ENCODE measurements around the gene RPS24. TPM values are rescaled to one million over a fixed set of nuclear protein-coding genes. Genes with fewer than 3 reads are reported as not detected.
A peak's percentile ranks its signal among the peaks of the same experiment; 100 is the strongest.
"Not testable (repeated sequence)": the region's sequence is repeated elsewhere in the genome, so short reads cannot be mapped to it uniquely, and the experiment has no call there.

RPS24 gene
- 1,000 to 10,000 TPM; 1,060 to 1,748 TPM for total RNA-seq

DNA sequence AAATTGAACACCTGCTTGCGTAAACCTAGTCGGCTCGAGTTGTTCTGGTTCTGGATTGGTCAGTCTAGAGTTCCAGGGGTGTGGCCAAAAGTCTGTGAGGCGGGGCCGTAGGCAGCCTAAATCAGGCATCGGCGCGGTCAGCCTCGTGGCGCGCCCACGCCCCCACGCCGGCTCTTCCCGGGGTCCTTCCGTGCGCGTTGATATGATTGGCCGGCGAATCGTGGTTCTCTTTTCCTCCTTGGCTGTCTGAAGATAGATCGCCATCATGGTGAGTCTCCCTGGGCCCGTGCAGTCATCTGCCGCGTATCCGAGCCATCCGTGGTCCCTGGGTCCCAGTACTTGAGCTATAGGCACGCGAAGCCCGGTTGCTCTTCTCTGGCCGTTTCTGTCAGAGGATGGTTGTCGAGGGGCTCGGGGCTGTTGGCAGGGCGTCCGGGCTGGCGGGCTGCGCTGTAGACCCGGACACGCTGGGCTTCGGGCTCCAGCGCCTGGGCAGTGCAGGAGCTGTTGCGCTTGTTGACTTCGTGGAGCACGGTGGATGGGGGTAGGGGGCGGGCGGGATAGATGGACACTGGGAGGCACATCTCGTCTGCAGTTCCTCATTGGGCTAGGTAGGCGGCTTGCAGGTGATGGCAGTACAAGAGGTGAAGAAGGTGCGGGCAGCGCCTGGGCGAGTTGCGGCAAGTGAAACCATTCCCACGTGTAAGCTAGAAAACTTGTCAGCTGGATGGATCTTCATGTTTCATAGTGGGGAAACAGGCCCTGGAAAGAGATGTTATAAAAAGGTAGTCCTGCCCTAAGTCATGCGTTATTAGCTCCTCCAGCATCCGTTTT, at the start of gene RPS24:
TSS of gene RPS24 (plus strand) at position 227 of the 834 bp plus-strand sequence. CDS start at position 266, 39 bp downstream.
- Histone ChIP-seq H3K4me3 (peak within 1 kb of the TSS; percentile 79 to 82), H3K27me3 (no peaks in the 10 kb centered on the region), H3K27ac (peak within 1 kb of the TSS; percentile 76 to 81), H3K9me3 (no peaks in the 10 kb centered on the region), H3K36me3 (peaks cover 38% of the 10 kb centered on the region), H3K4me1 (peaks cover 0 to 32% of the 10 kb centered on the region in 2 donors)
- DNase-seq (ENCODE audit: low spot score), result peak; percentile 97
- peak in 1 of 2 donors; percentile 31 for TF ChIP-seq CTCF (IDR thresholded peaks at IDR 0.05)

- H3K36me3 ChIP-seq, result peaks cover 82% of the 10 kb centered on the region
- no peak overlapping the region for H3K27ac ChIP-seq
- DNase-seq (ENCODE audit: low spot score), result no peak
Observed at GRCh38 chr10:77984986-77985385, 48.7 kb upstream of the RPS24 start.

GRCh38 chr10:77987671-77988255, 45.9 kb upstream of the RPS24 start:
- DNase-seq (ENCODE audit: low spot score), result no peak
- Histone ChIP-seq H3K4me3 (no peak overlapping the region), H3K27me3 (no peaks in the 10 kb centered on the region), H3K27ac (peak overlapping the region; percentile 72 to 77), H3K9me3 (no peaks in the 10 kb centered on the region), H3K4me1 (peaks cover 0 to 6% of the 10 kb centered on the region in 2 donors), H3K36me3 (peaks cover 84% of the 10 kb centered on the region)
- no peak for TF ChIP-seq CTCF (IDR thresholded peaks at IDR 0.05)

More at GRCh38 chr10:77984986-77985385, 48.7 kb upstream of the RPS24 start:
- Histone ChIP-seq H3K27me3 (no peaks in the 10 kb centered on the region), H3K4me1 (peaks cover 0 to 6% of the 10 kb centered on the region in 2 donors), H3K9me3 (no peaks in the 10 kb centered on the region), H3K4me3 (no peak overlapping the region)
- no peak for TF ChIP-seq CTCF (IDR thresholded peaks at IDR 0.05)

- H3K36me3 ChIP-seq, result peaks cover 83% of the 10 kb centered on the region
- DNase-seq (ENCODE audit: low spot score), result no peak
- H3K27me3 ChIP-seq, result no peaks in the 10 kb centered on the region
- peak overlapping the region; percentile 73 to 77 for H3K27ac ChIP-seq
- H3K9me3 ChIP-seq, result no peaks in the 10 kb centered on the region
- H3K4me3 ChIP-seq, result no peak overlapping the region
- no peak for TF ChIP-seq CTCF (IDR thresholded peaks at IDR 0.05)
- H3K4me1 ChIP-seq, result peaks cover 0 to 6% of the 10 kb centered on the region in 2 donors
Observed at GRCh38 chr10:77989081-77989724, 44.5 kb upstream of the RPS24 start.

DNA sequence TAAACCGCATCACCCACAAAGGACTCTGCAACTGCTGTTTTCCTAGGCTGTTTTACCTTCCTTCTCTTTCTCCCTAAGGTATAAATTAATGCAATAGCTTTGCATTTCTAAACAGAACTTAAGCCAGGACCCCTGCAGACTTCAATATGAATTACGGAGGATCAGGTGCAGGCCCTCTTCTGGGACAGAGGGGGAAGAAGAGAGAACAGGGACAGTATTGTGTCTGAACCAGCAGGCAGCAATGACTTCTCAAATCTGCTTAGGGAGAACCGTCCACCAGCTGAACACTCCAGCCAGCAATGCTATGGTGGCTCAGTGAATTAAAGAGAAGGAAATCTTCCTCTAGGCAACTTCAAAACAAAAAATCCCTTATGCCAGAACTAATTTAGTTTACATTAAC, 40.0 kb upstream of the RPS24 start:
- no peak overlapping the region for H3K4me3 ChIP-seq
- H3K27ac ChIP-seq, result no peak overlapping the region
- TF ChIP-seq CTCF (IDR thresholded peaks at IDR 0.05), result no peak
- no peaks in the 10 kb centered on the region for H3K27me3 ChIP-seq
- DNase-seq (ENCODE audit: low spot score), result no peak
- peaks cover 51% of the 10 kb centered on the region for H3K36me3 ChIP-seq
- H3K4me1 ChIP-seq, result peaks cover 0 to 3% of the 10 kb centered on the region in 2 donors
- H3K9me3 ChIP-seq, result no peaks in the 10 kb centered on the region

DNA sequence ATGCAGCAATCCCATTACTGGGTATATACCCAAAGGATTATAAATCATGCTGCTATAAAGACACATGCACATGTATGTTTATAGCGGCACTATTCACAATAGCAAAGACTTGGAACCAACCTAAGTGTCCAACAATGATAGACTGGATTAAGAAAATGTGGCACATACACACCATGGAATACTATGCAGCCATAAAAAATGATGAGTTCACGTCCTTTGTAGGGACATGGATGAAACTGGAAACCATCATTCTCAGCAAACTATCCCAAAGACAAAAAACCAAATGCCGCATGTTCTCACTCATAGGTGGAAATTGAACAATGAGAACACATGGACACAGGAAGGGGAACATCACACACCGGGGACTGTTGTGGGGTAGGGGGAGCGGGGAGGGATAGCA, 34.9 kb upstream of the RPS24 start:
- H3K36me3 ChIP-seq, result peaks cover 55% of the 10 kb centered on the region

More for the DNA sequence above, 34.9 kb upstream of the RPS24 start:
- not testable (repeated sequence) for H3K4me3 ChIP-seq; H3K27ac ChIP-seq; H3K4me1 ChIP-seq; DNase-seq (ENCODE audit: low spot score); H3K9me3 ChIP-seq; H3K27me3 ChIP-seq

Data from right atrium auricular region (tissue), 2 donors.